Nephron (organoid): Measurements from ENCODE around the gene DOCK11.

Source experiments
- H3K27ac Mint-ChIP-seq, 3 experiments: 2 replicates each; pipeline ENCODE4 v1.8.0; 2020; ENCODE audit warnings: mixed read lengths in 3 of 3, mild to moderate bottlenecking in 2 of 3, moderate library complexity in 1 of 3
- H3K27me3 Mint-ChIP-seq: 2 replicates; pipeline ENCODE4 v1.8.0; 2021; ENCODE audit warnings: low read depth, mild to moderate bottlenecking, moderate library complexity, mixed read lengths
- H3K36me3 Mint-ChIP-seq: 2 replicates; pipeline ENCODE4 v1.8.0; 2020; ENCODE audit warnings: low read depth, mixed read lengths
- H3K4me1 Mint-ChIP-seq: 2 replicates; pipeline ENCODE4 v1.8.0; 2020; ENCODE audit warnings: mixed read lengths
- H3K4me3 Mint-ChIP-seq, 3 experiments: 2 replicates each; pipeline ENCODE4 v1.8.0; 2020; ENCODE audit warnings: mild to moderate bottlenecking in 3 of 3, mixed read lengths in 3 of 3, moderate library complexity in 2 of 3
- H3K9me3 Mint-ChIP-seq: 2 replicates; pipeline ENCODE4 v1.8.0; 2020; ENCODE audit warnings: mixed read lengths
- TF ChIP-seq, protein P1 (sequence below), 3 experiments: fragments of 200-600 bp; sonication (generic); IDR thresholded peaks; one replicate each; pipeline ENCODE4 v1.5.0; 2021; ENCODE audit warnings: antibody characterized with exemption in 3 of 3; ENCODE audit not compliant: unreplicated experiment in 3 of 3

The DOCK11 gene

DNA sequence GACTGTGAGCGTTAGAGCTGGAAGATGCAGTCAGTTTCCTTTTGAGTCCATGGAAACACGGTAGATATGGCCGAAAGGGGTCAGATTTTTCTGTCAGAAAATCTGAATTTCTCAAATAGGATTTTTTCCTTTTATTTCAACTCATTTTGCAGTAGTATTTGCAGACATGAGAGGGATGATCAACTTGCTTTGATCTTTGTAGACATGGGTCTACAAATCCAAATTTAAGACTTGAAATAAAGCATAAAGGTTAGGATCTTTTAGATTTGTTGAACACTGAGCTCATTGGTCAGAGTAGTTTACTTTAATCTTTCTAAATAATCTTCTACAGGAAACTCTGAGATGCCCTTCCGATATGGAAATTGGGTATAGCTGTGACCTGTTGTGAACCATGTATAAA is 44.7 kb downstream of the DOCK11 start:
- TF ChIP-seq, protein P1, sequence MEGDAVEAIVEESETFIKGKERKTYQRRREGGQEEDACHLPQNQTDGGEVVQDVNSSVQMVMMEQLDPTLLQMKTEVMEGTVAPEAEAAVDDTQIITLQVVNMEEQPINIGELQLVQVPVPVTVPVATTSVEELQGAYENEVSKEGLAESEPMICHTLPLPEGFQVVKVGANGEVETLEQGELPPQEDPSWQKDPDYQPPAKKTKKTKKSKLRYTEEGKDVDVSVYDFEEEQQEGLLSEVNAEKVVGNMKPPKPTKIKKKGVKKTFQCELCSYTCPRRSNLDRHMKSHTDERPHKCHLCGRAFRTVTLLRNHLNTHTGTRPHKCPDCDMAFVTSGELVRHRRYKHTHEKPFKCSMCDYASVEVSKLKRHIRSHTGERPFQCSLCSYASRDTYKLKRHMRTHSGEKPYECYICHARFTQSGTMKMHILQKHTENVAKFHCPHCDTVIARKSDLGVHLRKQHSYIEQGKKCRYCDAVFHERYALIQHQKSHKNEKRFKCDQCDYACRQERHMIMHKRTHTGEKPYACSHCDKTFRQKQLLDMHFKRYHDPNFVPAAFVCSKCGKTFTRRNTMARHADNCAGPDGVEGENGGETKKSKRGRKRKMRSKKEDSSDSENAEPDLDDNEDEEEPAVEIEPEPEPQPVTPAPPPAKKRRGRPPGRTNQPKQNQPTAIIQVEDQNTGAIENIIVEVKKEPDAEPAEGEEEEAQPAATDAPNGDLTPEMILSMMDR (IDR thresholded peaks at IDR 0.05; ENCODE audit: unreplicated experiment in 3 of 3), result no peak
- peaks cover 26% of the 10 kb centered on the region for H3K4me1 Mint-ChIP-seq

DNA sequence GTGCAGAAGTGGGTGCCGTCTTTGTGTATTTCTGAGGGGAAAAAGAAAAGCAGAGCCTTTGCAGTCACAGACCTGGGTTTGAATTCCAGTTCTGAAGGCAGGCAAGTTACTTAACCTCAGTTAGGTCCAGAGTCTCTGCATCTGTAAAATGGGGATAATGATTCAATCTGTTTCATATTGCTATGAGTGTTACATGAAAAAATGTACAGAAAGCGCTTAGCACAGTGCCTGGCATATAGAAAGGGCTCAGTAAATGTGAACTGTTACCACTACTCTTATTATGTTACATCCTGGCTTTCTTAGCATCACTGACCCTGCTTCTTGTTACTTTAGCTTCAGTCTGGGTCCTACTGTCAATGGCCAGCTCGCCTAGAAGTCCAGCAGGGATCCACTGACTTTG is 45.9 kb downstream of the DOCK11 start:
- Mint-ChIP-seq H3K9me3 (peaks cover 2% of the 10 kb centered on the region), H3K27me3 (no peaks in the 10 kb centered on the region), H3K4me3 (no peak overlapping the region), H3K36me3 (peaks cover 12% of the 10 kb centered on the region), H3K4me1 (peaks cover 25% of the 10 kb centered on the region), H3K27ac (no peak overlapping the region)
- TF ChIP-seq, protein P1 (IDR thresholded peaks at IDR 0.05; ENCODE audit: unreplicated experiment in 3 of 3), result no peak

More for the DNA sequence above, 44.7 kb downstream of the DOCK11 start:
- H3K27ac Mint-ChIP-seq, result no peak overlapping the region
- H3K36me3 Mint-ChIP-seq, result peaks cover 9% of the 10 kb centered on the region
- peaks cover 2% of the 10 kb centered on the region for H3K9me3 Mint-ChIP-seq
- H3K27me3 Mint-ChIP-seq, result no peaks in the 10 kb centered on the region
- no peak overlapping the region for H3K4me3 Mint-ChIP-seq

- peaks cover 12% of the 10 kb centered on the region for H3K36me3 Mint-ChIP-seq
- TF ChIP-seq, protein P1 (IDR thresholded peaks at IDR 0.05; ENCODE audit: unreplicated experiment in 3 of 3), result no peak
- H3K27me3 Mint-ChIP-seq, result no peaks in the 10 kb centered on the region
- H3K4me3 Mint-ChIP-seq, result no peak overlapping the region
- peak overlapping the region in 1 of 3 experiments; percentile 45 for H3K27ac Mint-ChIP-seq
- H3K4me1 Mint-ChIP-seq, result peaks cover 23% of the 10 kb centered on the region
- H3K9me3 Mint-ChIP-seq, result no peaks in the 10 kb centered on the region
Measured at GRCh38 chrX:118545510-118545909, 49.9 kb downstream of the DOCK11 start.

DNA sequence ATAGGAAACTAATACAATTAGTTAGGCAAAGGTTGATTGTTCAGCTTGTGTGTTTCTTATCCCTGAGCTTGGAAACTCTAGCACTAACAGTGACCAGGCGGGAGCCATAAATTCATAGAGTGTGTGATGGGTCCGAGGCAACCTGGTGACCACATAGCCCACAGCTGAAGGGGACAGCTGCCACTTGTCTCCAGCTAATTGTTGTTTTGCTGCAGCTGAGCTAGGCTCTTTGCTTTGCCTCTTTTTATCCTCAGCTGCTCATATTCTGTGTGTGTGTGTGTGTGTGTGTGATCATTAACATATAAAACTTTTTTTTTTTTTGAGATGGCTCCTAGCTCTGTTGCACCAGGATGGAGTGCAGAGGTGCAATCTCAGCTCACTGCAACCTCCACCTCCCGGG is 53.2 kb downstream of the DOCK11 start:
- Mint-ChIP-seq H3K9me3 (no peaks in the 10 kb centered on the region), H3K27ac (peak overlapping the region in 1 of 3 experiments; percentile 51), H3K4me3 (no peak overlapping the region), H3K27me3 (no peaks in the 10 kb centered on the region), H3K36me3 (peaks cover 9% of the 10 kb centered on the region), H3K4me1 (peaks cover 45% of the 10 kb centered on the region)
- TF ChIP-seq, protein P1 (IDR thresholded peaks at IDR 0.05; ENCODE audit: unreplicated experiment in 3 of 3), result no peak

DNA sequence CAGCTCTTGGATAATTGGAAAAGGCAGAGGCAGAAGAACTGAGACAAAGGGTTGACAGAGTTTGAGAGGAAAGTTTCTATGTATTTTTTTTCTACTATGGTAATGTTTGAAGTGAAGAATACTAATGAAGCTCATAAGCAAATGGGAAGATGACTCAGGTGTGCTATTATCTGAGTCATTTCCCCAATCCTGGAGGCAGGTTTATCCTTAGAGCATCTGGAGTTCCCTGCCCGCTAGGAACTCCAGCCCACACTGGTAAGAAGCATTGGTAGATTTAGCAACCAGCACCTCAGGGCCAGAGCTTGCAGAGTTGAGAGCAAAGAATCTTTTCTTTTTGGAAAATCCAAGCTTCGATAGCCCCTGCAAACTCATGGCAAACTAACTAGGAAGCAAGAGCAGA is 55.2 kb downstream of the DOCK11 start:
- no peak overlapping the region for H3K4me3 Mint-ChIP-seq
- H3K9me3 Mint-ChIP-seq, result peaks cover 3% of the 10 kb centered on the region
- H3K4me1 Mint-ChIP-seq, result peaks cover 44% of the 10 kb centered on the region
- peak overlapping the region in 2 of 3 experiments; percentile 14 to 52 for H3K27ac Mint-ChIP-seq
- no peaks in the 10 kb centered on the region for H3K36me3 Mint-ChIP-seq
- no peaks in the 10 kb centered on the region for H3K27me3 Mint-ChIP-seq
- TF ChIP-seq, protein P1 (IDR thresholded peaks at IDR 0.05; ENCODE audit: unreplicated experiment in 3 of 3), result no peak

GRCh38 chrX:118551426-118551825 is 55.8 kb downstream of the DOCK11 start:
- H3K4me3 Mint-ChIP-seq, result no peak overlapping the region
- TF ChIP-seq, protein P1 (IDR thresholded peaks at IDR 0.05; ENCODE audit: unreplicated experiment in 3 of 3), result no peak
- H3K27ac Mint-ChIP-seq, result peak overlapping the region in 1 of 3 experiments; percentile 69
- no peaks in the 10 kb centered on the region for H3K36me3 Mint-ChIP-seq
- peaks cover 42% of the 10 kb centered on the region for H3K4me1 Mint-ChIP-seq
- H3K27me3 Mint-ChIP-seq, result no peaks in the 10 kb centered on the region
- peaks cover 3% of the 10 kb centered on the region for H3K9me3 Mint-ChIP-seq
